CD14-positive monocyte (primary cell): Measurements from ENCODE around the gene DNASE1. TPM values are rescaled to one million over a fixed set of nuclear protein-coding genes. Genes with fewer than 3 reads are reported as not detected.

Experiments
- DNase-seq, 3 donors: peaks; one replicate each; pipeline ENCODE4 v3.0.0-alpha.2; 2011 to 2022
- H2AFZ ChIP-seq: 2 replicates; pipeline ENCODE4 v1.6.0; 2012; ENCODE audit warnings: mild to moderate bottlenecking, low read depth, low read length, inconsistent platforms; ENCODE audit not compliant: insufficient read depth, poor library complexity, severe bottlenecking
- H3K27ac ChIP-seq, 2 donors: 1 replicate in 1 of 2; 2 replicates in 1 of 2; pipeline ENCODE4 v1.5.1; 2012 to 2013; ENCODE audit warnings: low read length in 2 of 2, control low read depth in 1 of 2, inconsistent platforms in 1 of 2, low read depth in 1 of 2, mild to moderate bottlenecking in 1 of 2
- H3K27me3 ChIP-seq, 2 donors: one replicate each; pipeline versions ENCODE4 v1.6.0 to v1.6.1; 2011 to 2013; ENCODE audit warnings: low read length in 2 of 2; ENCODE audit not compliant: control insufficient read depth in 2 of 2, insufficient read depth in 2 of 2
- H3K36me3 ChIP-seq, 2 donors: replicated peaks in 1 of 2; 1 replicate in 1 of 2; 2 replicates in 1 of 2; pipeline versions ENCODE4 v1.5.1 to v1.6.1; 2012 to 2013; ENCODE audit warnings: low read length in 2 of 2, control low read depth in 1 of 2, inconsistent platforms in 1 of 2, mild to moderate bottlenecking in 1 of 2; ENCODE audit not compliant: insufficient read depth in 2 of 2, control insufficient read depth in 1 of 2
- H3K4me1 ChIP-seq, 2 donors: 1 replicate in 1 of 2; 2 replicates in 1 of 2; pipeline versions ENCODE4 v1.5.1 to v1.6.1; 2012 to 2013; ENCODE audit warnings: low read length in 2 of 2, control low read depth in 1 of 2, inconsistent platforms in 1 of 2, mild to moderate bottlenecking in 1 of 2, moderate library complexity in 1 of 2; ENCODE audit not compliant: insufficient read depth in 2 of 2, control insufficient read depth in 1 of 2
- H3K4me2 ChIP-seq: replicated peaks from 2 replicates; pipeline ENCODE3; 2012; ENCODE audit warnings: low read length, moderate library complexity, mild to moderate bottlenecking; ENCODE audit not compliant: poor library complexity, severe bottlenecking; ENCODE audit errors: extremely low read depth
- H3K4me3 ChIP-seq, 3 experiments: fragments of 200-600 bp in 1 of 3; sonication (generic) in 1 of 3; replicated peaks in 1 of 3; 1 replicate in 2 of 3; 2 replicates in 1 of 3; pipeline ENCODE4 v1.5.1; 2011 to 2013; ENCODE audit warnings: low read length in 3 of 3, mild to moderate bottlenecking in 3 of 3, control low read depth in 2 of 3, low read depth in 2 of 3, inconsistent platforms in 1 of 3, moderate library complexity in 1 of 3
- H3K79me2 ChIP-seq: 2 replicates; pipeline ENCODE4 v1.6.0; 2012; ENCODE audit warnings: mild to moderate bottlenecking, control low read depth, inconsistent platforms, low read length, moderate library complexity; ENCODE audit not compliant: insufficient read depth
- H3K9ac ChIP-seq: 2 replicates; pipeline ENCODE4 v1.6.0; 2017; ENCODE audit warnings: low read length, mild to moderate bottlenecking; ENCODE audit not compliant: insufficient read depth, poor library complexity, severe bottlenecking
- H3K9me3 ChIP-seq, 2 donors: replicated peaks in 1 of 2; 1 replicate in 1 of 2; 2 replicates in 1 of 2; pipeline versions ENCODE4 v1.5.1 to v1.6.1; 2012 to 2013; ENCODE audit warnings: low read length in 2 of 2, control low read depth in 1 of 2; ENCODE audit not compliant: control insufficient read depth in 1 of 2, insufficient read depth in 1 of 2
- H4K20me1 ChIP-seq: 2 replicates; pipeline ENCODE4 v1.6.0; 2012; ENCODE audit warnings: mild to moderate bottlenecking, low read length, control low read depth, moderate library complexity; ENCODE audit not compliant: insufficient read depth
- H3K27ac Mint-ChIP-seq, 7 donors: one replicate each; pipeline ENCODE4 v1.8.0; 2020; ENCODE audit warnings: mild to moderate bottlenecking in 7 of 7, mixed read lengths in 7 of 7, moderate library complexity in 6 of 7, inconsistent platforms in 2 of 7
- H3K27me3 Mint-ChIP-seq, 3 donors: one replicate each; pipeline ENCODE4 v1.8.0; 2021 to 2022; ENCODE audit warnings: low read depth in 3 of 3, mild to moderate bottlenecking in 3 of 3, mixed read lengths in 3 of 3, moderate library complexity in 3 of 3, inconsistent platforms in 1 of 3
- H3K36me3 Mint-ChIP-seq, 2 donors: one replicate each; pipeline ENCODE4 v1.8.0; 2020; ENCODE audit warnings: mixed read lengths in 2 of 2, inconsistent platforms in 1 of 2, mild to moderate bottlenecking in 1 of 2
- H3K4me1 Mint-ChIP-seq: one replicate; pipeline ENCODE4 v1.8.0; 2020; ENCODE audit warnings: mild to moderate bottlenecking, mixed read lengths
- H3K4me3 Mint-ChIP-seq, 2 donors: one replicate each; pipeline ENCODE4 v1.8.0; 2020; ENCODE audit warnings: mild to moderate bottlenecking in 2 of 2, mixed read lengths in 2 of 2, moderate library complexity in 1 of 2
- H3K9me3 Mint-ChIP-seq, 7 donors: one replicate each; pipeline ENCODE4 v1.8.0; 2020 to 2022; ENCODE audit warnings: mixed read lengths in 7 of 7, mild to moderate bottlenecking in 6 of 7, moderate library complexity in 6 of 7, inconsistent platforms in 2 of 7
- WGBS: methylation state at CpG from one replicate; pipeline ENCODE4 v1.1.5; 2013; ENCODE audit warnings: missing lambda C conversion rate; ENCODE audit not compliant: insufficient coverage; 5-methylcytosine and 5-hydroxymethylcytosine counted together
- intact Hi-C, 2 donors: fragments of 100-400 bp; cut with micrococcal nuclease; formaldehyde crosslinking; loops; one replicate each; pipeline versions ENCODE4 v1.15.0 to v1.15.1; 2023
- polyA plus RNA-seq, 3 donors: library from polyadenylated mRNA; depleted of rRNA in 1 of 3; unstranded in 2 of 3; stranded (reverse) in 1 of 3; fragments of 300-500 nt in 2 of 3; fragments of >200 nt in 1 of 3; fragmentation: Illumina TruSeq in 2 of 3; gene quantifications; 1 replicate in 2 of 3; 2 replicates in 1 of 3; pipeline ENCODE4 v1.2.3, GENCODE V29; 2012 to 2021
- TF ChIP-seq, protein P1 (sequence below): fragments of 200-600 bp; IDR thresholded peaks from one replicate; pipeline ENCODE4 v1.8.0; 2022; ENCODE audit warnings: antibody characterized with exemption, mild to moderate bottlenecking

DNASE1 gene
- polyA plus RNA-seq, 3 donors = 1.5 to 21.1 TPM; not detected in 1

DNA sequence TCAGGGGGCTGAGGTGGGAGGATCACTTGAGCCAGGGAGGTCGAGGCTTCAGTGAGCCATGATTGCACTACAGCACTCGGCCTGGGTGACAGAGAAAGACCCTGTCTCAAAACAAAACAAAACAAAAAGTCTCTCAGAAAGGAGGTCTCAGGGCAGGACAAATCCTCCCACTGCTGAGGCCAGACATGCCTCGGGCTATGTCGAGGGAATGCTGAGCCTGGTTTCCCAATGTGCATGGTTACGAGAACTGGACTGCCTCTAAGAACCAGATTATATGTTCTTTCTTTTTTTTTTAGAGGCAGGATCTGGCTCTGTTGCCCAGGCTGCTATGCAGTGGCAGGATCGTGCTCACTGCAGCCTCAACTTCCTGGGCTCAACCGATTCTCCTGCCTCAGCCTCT, 35.2 kb downstream of the DNASE1 start:
- WGBS = 91% methylated on average over 5 of the region's 7 CpGs
- Mint-ChIP-seq H3K27ac (peak overlapping the region in 2 of 7 donors; percentile 8 to 71), H3K36me3 (peaks cover 41 to 54% of the 10 kb centered on the region in 2 donors), H3K27me3 (peaks cover 1 to 4% (median 2%) of the 10 kb centered on the region in 3 donors), H3K9me3 (no peaks in the 10 kb centered on the region), H3K4me3 (no peak overlapping the region), H3K4me1 (peaks cover 10% of the 10 kb centered on the region)
- no peak overlapping the region for H3K27ac ChIP-seq
- H3K9me3 ChIP-seq = no peaks in the 10 kb centered on the region
- H3K4me3 ChIP-seq = no peak overlapping the region
- no peak overlapping the region for H2AFZ ChIP-seq
- TF ChIP-seq, protein P1, sequence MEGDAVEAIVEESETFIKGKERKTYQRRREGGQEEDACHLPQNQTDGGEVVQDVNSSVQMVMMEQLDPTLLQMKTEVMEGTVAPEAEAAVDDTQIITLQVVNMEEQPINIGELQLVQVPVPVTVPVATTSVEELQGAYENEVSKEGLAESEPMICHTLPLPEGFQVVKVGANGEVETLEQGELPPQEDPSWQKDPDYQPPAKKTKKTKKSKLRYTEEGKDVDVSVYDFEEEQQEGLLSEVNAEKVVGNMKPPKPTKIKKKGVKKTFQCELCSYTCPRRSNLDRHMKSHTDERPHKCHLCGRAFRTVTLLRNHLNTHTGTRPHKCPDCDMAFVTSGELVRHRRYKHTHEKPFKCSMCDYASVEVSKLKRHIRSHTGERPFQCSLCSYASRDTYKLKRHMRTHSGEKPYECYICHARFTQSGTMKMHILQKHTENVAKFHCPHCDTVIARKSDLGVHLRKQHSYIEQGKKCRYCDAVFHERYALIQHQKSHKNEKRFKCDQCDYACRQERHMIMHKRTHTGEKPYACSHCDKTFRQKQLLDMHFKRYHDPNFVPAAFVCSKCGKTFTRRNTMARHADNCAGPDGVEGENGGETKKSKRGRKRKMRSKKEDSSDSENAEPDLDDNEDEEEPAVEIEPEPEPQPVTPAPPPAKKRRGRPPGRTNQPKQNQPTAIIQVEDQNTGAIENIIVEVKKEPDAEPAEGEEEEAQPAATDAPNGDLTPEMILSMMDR = no peak
- peaks cover 6 to 7% of the 10 kb centered on the region in 2 donors for H3K4me1 ChIP-seq
- peaks cover 18 to 44% of the 10 kb centered on the region in 2 donors for H3K36me3 ChIP-seq
- intact Hi-C loops = loop anchor here in 1 of 2 donors (10.0 kb wide), 1 partner anchor 185 kb away; no protein-coding TSS in a partner anchor
- H4K20me1 ChIP-seq = no peaks in the 10 kb centered on the region
- no peak for DNase-seq
- no peak overlapping the region for H3K4me2 ChIP-seq
- no peaks in the 10 kb centered on the region for H3K79me2 ChIP-seq
- H3K9ac ChIP-seq = no peak overlapping the region
- H3K27me3 ChIP-seq = no peaks in the 10 kb centered on the region

DNA sequence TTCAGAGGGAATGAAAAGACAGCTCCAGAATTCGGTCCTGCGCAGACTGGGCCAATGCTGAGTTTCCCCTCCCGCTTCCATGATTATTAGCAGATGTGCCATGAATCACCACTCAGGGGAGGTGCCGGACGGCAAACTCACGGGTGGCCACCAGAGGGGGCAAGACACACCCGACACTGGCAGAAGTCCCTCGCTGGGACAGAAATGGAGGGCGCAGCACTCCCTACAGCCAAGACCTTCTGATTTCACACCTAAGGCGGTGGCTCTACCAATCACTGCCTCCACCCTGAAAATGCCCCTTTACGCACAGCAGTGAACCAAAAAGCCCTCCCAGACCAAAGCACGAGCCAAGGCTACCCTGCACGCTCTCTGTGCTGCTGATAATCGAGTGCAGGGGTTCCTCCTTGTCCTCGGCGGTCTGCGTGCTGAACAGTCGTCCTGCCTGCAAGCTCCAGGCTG, 36.0 kb downstream of the DNASE1 start:
- Histone ChIP-seq H3K27ac (no peak overlapping the region), H3K4me2 (peak overlapping the region; percentile 37)

More for the DNA sequence above, 36.0 kb downstream of the DNASE1 start:
- Histone ChIP-seq H3K4me3 (no peak overlapping the region), H3K9ac (no peak overlapping the region), H2AFZ (peak overlapping the region; percentile 71), H3K9me3 (no peaks in the 10 kb centered on the region), H4K20me1 (no peaks in the 10 kb centered on the region), H3K4me1 (peaks cover 6 to 7% of the 10 kb centered on the region in 2 donors), H3K36me3 (peaks cover 10 to 36% of the 10 kb centered on the region in 2 donors), H3K27me3 (no peaks in the 10 kb centered on the region), H3K79me2 (no peaks in the 10 kb centered on the region)
- Mint-ChIP-seq H3K27me3 (peaks cover 2 to 4% (median 3%) of the 10 kb centered on the region in 3 donors), H3K9me3 (no peaks in the 10 kb centered on the region), H3K27ac (peak overlapping the region in 3 of 7 donors; percentile 26 to 58 (median 35)), H3K4me1 (peaks cover 12% of the 10 kb centered on the region), H3K36me3 (peaks cover 38 to 50% of the 10 kb centered on the region in 2 donors), H3K4me3 (peak overlapping the region; percentile 50 to 76)
- TF ChIP-seq, protein P1 = peak; percentile 94
- WGBS = 41% methylated on average over 17 of the region's 18 CpGs
- intact Hi-C loops = loop anchor here in 1 of 2 donors (10.0 kb wide), 1 partner anchor 184 kb away; no protein-coding TSS in a partner anchor
- DNase-seq = peak; percentile 66 to 82 (median 75)
